HG03045 (cell line): ENCODE results near the gene FBXO48.

ENCODE experiments used
- ATAC-seq: cut with Tn5 transposase; IDR thresholded peaks from one replicate; pipeline ENCODE4 v1.9.1; 2021; ENCODE audit warnings: mild to moderate bottlenecking, moderate library complexity; ENCODE audit not compliant: unreplicated experiment

FBXO48 gene

DNA sequence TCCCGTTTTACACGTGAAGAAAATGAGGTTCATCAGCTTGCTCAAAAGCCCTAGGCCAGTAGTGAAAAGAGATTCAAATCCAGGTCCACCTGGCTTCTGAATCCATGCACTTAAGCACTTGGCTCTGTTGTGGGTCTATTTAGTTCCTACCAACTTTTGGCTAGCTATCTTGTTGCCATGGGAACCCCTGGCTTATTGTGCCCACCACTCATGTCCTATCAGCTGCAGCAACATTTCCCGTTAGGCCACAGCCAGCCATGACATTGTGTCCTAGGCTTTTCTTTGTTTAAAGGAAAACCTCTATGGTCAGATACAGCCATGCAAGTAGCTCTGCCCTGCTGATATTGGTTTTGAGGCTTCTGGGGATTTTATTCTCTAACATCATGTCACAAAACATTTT lies 52.2 kb downstream of the FBXO48 start:
- no peak for ATAC-seq

DNA sequence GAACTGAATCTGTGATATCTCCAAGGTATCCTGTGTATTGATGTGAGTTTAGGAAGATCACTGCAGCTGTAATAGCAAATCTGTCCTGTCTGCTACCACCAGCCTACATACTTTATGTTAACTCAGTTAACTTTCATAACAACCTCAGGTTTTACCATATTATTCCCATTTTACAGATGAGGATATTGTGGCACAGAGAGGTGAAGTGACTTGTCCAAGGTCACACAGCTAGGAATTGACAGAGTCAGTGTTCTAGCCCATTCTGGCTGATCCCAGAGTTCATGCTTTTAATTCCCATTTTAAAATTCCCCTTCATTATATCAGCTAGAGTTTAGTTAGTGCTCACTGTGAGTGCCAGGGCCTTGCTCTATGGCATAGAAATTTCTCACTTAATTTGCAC lies 52.6 kb downstream of the FBXO48 start:
- no peak for ATAC-seq

DNA sequence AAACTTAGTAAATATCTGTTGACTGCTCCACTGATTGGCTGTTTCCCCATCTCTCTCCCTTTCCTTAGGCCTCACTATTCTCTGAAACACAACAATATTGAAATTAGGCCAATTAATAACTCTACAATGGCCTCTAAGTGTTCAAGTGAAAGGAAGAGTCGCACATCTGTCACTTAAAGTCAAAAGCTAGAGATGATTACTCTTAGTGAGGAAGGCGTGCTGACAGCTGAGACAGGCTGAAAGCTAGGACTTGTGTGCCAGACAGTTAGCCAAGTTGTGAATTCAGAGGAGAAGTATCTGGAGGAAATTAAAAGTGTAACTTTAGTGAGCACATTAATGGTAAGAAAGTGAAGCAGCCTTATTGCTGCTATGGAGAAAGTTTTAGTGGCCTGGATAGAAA lies 53.6 kb downstream of the FBXO48 start:
- no peak for ATAC-seq

DNA sequence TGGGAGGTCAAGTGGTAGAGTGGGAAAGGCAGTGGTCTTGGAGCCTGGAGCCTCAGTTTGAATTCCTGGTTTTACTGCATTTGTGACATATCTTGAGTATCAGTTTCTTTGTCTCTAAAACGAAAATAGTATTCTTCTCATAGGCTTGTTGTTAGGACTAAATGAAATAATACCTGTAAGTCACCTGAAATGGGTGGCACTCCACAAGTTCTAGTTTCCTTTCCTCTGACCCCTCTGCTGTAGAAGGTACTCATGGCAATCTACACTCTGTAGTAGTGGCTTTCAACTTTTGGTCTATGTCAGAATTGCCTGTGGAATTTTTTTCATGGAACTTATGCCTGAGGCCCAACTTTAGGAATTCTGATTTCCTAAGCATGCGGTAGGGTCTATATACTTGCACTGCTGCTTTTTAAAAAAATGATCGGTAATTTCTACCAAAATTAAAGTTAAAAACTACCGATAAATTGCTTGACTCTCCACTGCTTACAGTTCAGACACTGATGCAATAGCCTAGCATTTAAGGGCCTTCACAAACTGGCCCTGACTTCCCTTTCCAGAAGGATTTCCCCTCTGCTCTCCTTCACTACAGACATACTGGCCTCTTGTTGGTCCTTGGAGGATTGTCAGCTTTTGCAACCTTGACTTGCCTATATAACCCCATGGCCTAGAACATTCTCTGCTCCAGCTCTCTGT lies 54.8 kb downstream of the FBXO48 start:
- ATAC-seq, result peak; percentile 39

DNA sequence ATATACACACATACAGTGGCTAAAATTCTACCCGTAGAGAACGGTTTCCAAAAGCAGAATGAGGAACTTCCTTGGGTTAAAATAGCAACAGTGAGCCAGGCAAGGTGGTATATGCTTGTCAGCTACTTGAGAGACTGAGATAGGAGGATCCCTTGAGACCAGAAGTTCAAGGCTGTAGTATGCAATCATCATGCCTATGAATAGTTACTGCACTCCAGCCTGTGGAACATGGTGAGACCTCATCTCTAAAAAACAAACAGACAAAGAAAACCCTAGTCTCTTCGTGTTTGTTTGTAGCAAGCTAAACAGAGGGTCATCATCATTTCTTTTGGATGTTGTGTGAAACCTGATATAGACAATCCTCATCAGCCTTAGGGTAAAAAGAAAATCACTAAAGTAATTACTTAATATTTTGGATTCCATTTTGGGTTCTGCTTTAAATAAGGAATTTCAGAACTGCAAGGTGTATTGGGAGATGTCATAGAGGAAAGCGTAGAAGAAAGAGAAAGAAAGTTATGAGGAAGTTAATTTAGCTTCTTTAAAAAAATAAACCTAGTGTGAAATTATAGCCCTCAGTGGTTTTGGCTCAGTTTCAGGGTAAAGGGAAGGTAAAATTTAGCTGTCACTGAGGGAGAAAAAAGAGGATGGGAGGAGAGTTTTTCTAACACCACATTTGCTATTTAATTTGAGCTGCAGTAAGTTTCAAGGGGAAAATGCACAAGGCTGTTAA lies 55.5 kb downstream of the FBXO48 start:
- ATAC-seq, result peak; percentile 82
